ENCODE data around the gene FUBP3.

- TF ChIP-seq POLR2AphosphoS5 (IDR thresholded peaks at IDR 0.05) (no peak), CTCF (IDR thresholded peaks at IDR 0.05) (no peak)
Measured at GRCh38 chr9:130654879-130655278, 75.5 kb downstream of the FUBP3 start.

Measured in upper lobe of left lung (tissue), 4 donors.